HG03095 (cell line): Measurements from ENCODE around the gene EPHB2.

ENCODE experiments used
- ATAC-seq: cut with Tn5 transposase; IDR thresholded peaks from one replicate; pipeline ENCODE4 v1.9.1; 2021; ENCODE audit warnings: moderate library complexity; ENCODE audit not compliant: unreplicated experiment

Gene EPHB2

GRCh38 chr1:22798083-22798482, 87.4 kb downstream of the EPHB2 start:
- no peak for ATAC-seq

GRCh38 chr1:22799971-22800370, 89.3 kb downstream of the EPHB2 start:
- ATAC-seq = no peak

- no peak for ATAC-seq
Observed at GRCh38 chr1:22800629-22801028, 90.0 kb downstream of the EPHB2 start.

GRCh38 chr1:22801347-22801746, 90.7 kb downstream of the EPHB2 start:
- ATAC-seq = no peak

- ATAC-seq = no peak
Observed at GRCh38 chr1:22801761-22802160, 91.1 kb downstream of the EPHB2 start.

GRCh38 chr1:22803833-22804232, 93.2 kb downstream of the EPHB2 start:
- no peak for ATAC-seq

- no peak for ATAC-seq
Observed at GRCh38 chr1:22804406-22804805, 93.8 kb downstream of the EPHB2 start.

GRCh38 chr1:22804969-22805671, 94.5 kb downstream of the EPHB2 start:
- ATAC-seq = no peak

GRCh38 chr1:22805672-22806038, 95.0 kb downstream of the EPHB2 start:
- no peak for ATAC-seq

- no peak for ATAC-seq
Observed at GRCh38 chr1:22806584-22806983, 95.9 kb downstream of the EPHB2 start.

GRCh38 chr1:22807340-22807739, 96.7 kb downstream of the EPHB2 start:
- no peak for ATAC-seq

- ATAC-seq = no peak
Observed at GRCh38 chr1:22808186-22808675, 97.6 kb downstream of the EPHB2 start.

- ATAC-seq = no peak
Observed at GRCh38 chr1:22808676-22809483, 98.2 kb downstream of the EPHB2 start.

- no peak for ATAC-seq
Observed at GRCh38 chr1:22809783-22810182, 99.1 kb downstream of the EPHB2 start.

- ATAC-seq = no peak
Observed at GRCh38 chr1:22810378-22810777, 99.7 kb downstream of the EPHB2 start.

GRCh38 chr1:22812092-22812880, 101.6 kb downstream of the EPHB2 start:
- no peak for ATAC-seq

- ATAC-seq = no peak
Observed at GRCh38 chr1:22812993-22813790, 102.6 kb downstream of the EPHB2 start.

GRCh38 chr1:22814176-22815042, 103.8 kb downstream of the EPHB2 start:
- no peak for ATAC-seq

GRCh38 chr1:22815043-22815365, 104.4 kb downstream of the EPHB2 start:
- ATAC-seq = no peak
